GM12865 (cell line): ENCODE measurements around the gene NR6A1.

Experiments
- DNase-seq: peaks from one replicate; pipeline ENCODE4 v3.0.0; 2010; ENCODE audit warnings: low read depth
- H3K4me3 ChIP-seq: 2 replicates; pipeline ENCODE4 v1.5.1; 2011; ENCODE audit warnings: mild to moderate bottlenecking, low read depth, low read length, control low read depth
- CTCF ChIP-seq: IDR thresholded peaks from 2 replicates; pipeline ENCODE4 v1.5.1; 2011; ENCODE audit warnings: low read length, control low read depth, low read depth, inconsistent platforms; ENCODE audit not compliant: insufficient read depth; ENCODE audit errors: missing control alignments

NR6A1 gene

DNA sequence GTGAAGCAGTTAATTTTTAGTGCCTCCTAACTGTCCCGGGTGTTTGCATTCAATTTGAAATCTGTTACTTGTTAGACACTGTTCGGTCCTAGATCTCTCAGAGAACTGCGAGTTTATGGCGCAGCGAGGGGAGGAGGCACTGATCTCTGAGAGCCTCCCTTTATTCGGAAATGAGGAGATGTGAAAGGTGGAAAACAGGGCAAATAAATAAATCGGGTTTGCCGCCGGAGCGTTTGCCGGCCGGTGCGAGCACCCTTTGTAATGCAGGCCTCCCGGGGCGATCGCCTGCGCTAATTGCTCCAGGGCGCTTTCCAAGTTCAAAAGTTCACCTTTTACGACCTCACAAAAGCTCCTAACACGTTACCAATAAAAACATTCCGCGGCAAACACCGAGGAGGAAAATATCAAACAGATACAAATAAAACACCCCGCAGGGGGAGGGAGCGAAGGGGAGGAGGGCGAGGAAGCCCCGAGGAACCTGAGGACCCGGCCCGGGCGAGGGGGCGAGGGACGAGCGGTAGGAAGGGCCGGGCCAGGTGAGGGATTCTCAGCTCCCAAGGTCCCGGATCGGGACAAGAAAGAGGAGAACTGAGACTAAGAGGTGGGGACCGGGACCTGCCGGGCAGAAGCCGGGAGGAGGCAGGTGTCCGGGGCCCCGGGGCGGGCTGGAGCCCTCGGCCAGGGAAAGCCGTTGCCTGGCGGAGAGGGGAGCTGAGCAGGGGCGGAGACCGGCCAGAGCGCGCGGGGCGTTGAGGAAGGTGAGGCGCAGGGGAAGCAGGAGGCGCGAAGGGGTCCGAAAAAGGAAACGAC is 1.4 kb downstream of the NR6A1 start:
- no peak for TF ChIP-seq CTCF
- H3K4me3 ChIP-seq: peak overlapping the region; percentile 91
- DNase-seq: no peak

- H3K4me3 ChIP-seq: peak overlapping the region; percentile 91
- no peak for TF ChIP-seq CTCF
- DNase-seq: no peak
Measured at GRCh38 chr9:124768750-124769548, 2.2 kb downstream of the NR6A1 start.

DNA sequence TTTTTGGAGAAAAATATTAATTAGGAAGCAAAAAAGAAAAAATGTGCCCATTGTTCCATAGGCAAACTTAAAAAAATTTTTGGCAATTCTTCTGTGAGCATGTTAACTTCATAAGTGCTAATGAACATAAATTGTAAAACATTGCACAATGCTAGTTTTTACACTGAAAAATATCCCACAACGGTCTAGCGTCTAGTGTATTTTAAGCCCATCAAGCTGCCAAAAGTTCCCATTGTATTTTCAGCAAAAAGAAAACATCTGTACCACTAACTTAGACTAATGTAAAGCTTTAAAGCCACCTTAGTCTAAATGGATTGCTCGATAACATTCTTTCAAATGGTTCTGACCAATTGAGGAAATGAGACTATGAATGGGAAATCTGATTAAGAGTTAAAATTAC is 2.8 kb downstream of the NR6A1 start:
- H3K4me3 ChIP-seq: peak overlapping the region; percentile 91
- no peak for TF ChIP-seq CTCF

GRCh38 chr9:124767821-124768220 is 3.3 kb downstream of the NR6A1 start:
- DNase-seq: no peak
- H3K4me3 ChIP-seq: no peak overlapping the region
- TF ChIP-seq CTCF: no peak

More for the DNA sequence above, 2.8 kb downstream of the NR6A1 start:
- no peak for DNase-seq

GRCh38 chr9:124766815-124767554 is 4.1 kb downstream of the NR6A1 start:
- no peak overlapping the region for H3K4me3 ChIP-seq
- peak; percentile 33 for DNase-seq
- TF ChIP-seq CTCF: peak; percentile 23

GRCh38 chr9:124766326-124766725 is 4.8 kb downstream of the NR6A1 start:
- TF ChIP-seq CTCF: no peak
- DNase-seq: no peak
- no peak overlapping the region for H3K4me3 ChIP-seq
